Right kidney (tissue), 1 donor: ENCODE results near the gene UQCR11.

Experiments
- DNase-seq: peaks from one replicate; pipeline ENCODE4 v3.0.0-alpha.2; 2016

Gene UQCR11

GRCh38 chr19:1592024-1592754, 13.1 kb downstream of the UQCR11 start:
- DNase-seq = peak; percentile 90

- no peak for DNase-seq
These were observed 13.7 kb downstream of the UQCR11 start for GRCh38 chr19:1591421-1592023.

GRCh38 chr19:1590641-1591397, 14.4 kb downstream of the UQCR11 start:
- no peak for DNase-seq

- DNase-seq = no peak
These were observed 17.4 kb downstream of the UQCR11 start for GRCh38 chr19:1587872-1588271.

GRCh38 chr19:1585243-1585580, 20.1 kb downstream of the UQCR11 start:
- no peak for DNase-seq

GRCh38 chr19:1584500-1585242, 20.6 kb downstream of the UQCR11 start:
- DNase-seq = no peak

- DNase-seq = no peak
These were observed 23.1 kb downstream of the UQCR11 start for GRCh38 chr19:1582201-1582600.

- no peak for DNase-seq
These were observed 24.3 kb downstream of the UQCR11 start for GRCh38 chr19:1580957-1581356.

GRCh38 chr19:1580382-1580781, 24.9 kb downstream of the UQCR11 start:
- DNase-seq = no peak

GRCh38 chr19:1579222-1579621, 26.0 kb downstream of the UQCR11 start:
- no peak for DNase-seq

GRCh38 chr19:1577929-1578618, 27.2 kb downstream of the UQCR11 start:
- DNase-seq = no peak

GRCh38 chr19:1577090-1577928, 28.0 kb downstream of the UQCR11 start:
- DNase-seq = no peak

GRCh38 chr19:1576242-1577089, 28.8 kb downstream of the UQCR11 start:
- DNase-seq = no peak

GRCh38 chr19:1575323-1576241, 29.7 kb downstream of the UQCR11 start:
- no peak for DNase-seq

- no peak for DNase-seq
These were observed 30.7 kb downstream of the UQCR11 start for GRCh38 chr19:1574354-1575136.

- DNase-seq = no peak
These were observed 32.5 kb downstream of the UQCR11 start for GRCh38 chr19:1572795-1573194.

GRCh38 chr19:1571358-1571757, 33.9 kb downstream of the UQCR11 start:
- DNase-seq = no peak

GRCh38 chr19:1570836-1571235, 34.4 kb downstream of the UQCR11 start:
- no peak for DNase-seq
